ENCODE measurements around the gene PLPP1. TPM values are rescaled to one million over a fixed set of nuclear protein-coding genes. Genes with fewer than 3 reads are reported as not detected.

The PLPP1 gene
- total and polyA plus RNA-seq, 2 of the 13 experiments (the other 11 are each of a cell fraction or from before 2014, with no cell fraction given), result 7.3 to 12.1 TPM

DNA sequence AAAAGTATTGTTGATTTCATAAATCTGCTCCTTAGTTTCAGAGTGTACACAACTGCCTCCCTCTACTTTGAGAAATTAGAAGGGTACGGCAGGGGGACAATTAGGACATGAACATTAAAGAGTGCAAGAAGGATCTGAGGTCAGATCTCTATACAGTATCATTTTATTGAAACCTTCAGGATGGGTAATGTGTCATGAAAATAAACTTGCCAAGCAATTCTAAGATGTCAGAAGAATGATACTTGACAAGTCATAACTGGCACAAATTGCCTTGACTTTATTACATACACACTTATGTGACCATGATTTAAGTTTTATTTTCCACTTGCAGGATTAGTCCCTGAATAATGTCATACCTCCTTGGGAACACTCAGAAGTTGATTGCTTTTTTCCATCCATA lies 92.8 kb downstream of the PLPP1 start:
- BruUV-seq (replicated peaks), result no TSS peak
- 100% methylated on average over 1 of the region's 1 CpG for WGBS (ENCODE audit: low lambda C conversion rate)
- FAIRE-seq, result no peak
- TF ChIP-seq JUND (CRISPR knock-in tag; IDR thresholded peaks at IDR 0.05), result no peak
- no peak for TF ChIP-seq HOXA5 (CRISPR knock-in tag; IDR thresholded peaks at IDR 0.05)
- TF ChIP-seq, protein P1, sequence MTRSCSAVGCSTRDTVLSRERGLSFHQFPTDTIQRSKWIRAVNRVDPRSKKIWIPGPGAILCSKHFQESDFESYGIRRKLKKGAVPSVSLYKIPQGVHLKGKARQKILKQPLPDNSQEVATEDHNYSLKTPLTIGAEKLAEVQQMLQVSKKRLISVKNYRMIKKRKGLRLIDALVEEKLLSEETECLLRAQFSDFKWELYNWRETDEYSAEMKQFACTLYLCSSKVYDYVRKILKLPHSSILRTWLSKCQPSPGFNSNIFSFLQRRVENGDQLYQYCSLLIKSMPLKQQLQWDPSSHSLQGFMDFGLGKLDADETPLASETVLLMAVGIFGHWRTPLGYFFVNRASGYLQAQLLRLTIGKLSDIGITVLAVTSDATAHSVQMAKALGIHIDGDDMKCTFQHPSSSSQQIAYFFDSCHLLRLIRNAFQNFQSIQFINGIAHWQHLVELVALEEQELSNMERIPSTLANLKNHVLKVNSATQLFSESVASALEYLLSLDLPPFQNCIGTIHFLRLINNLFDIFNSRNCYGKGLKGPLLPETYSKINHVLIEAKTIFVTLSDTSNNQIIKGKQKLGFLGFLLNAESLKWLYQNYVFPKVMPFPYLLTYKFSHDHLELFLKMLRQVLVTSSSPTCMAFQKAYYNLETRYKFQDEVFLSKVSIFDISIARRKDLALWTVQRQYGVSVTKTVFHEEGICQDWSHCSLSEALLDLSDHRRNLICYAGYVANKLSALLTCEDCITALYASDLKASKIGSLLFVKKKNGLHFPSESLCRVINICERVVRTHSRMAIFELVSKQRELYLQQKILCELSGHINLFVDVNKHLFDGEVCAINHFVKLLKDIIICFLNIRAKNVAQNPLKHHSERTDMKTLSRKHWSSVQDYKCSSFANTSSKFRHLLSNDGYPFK (CRISPR knock-in tag; IDR thresholded peaks at IDR 0.05; ENCODE audit: borderline replicate concordance), result no peak
- TF ChIP-seq, protein P2, sequence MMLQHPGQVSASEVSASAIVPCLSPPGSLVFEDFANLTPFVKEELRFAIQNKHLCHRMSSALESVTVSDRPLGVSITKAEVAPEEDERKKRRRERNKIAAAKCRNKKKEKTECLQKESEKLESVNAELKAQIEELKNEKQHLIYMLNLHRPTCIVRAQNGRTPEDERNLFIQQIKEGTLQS (CRISPR knock-in tag; IDR thresholded peaks at IDR 0.05), result no peak
- TF ChIP-seq NFE2L2 (IDR thresholded peaks at IDR 0.05; ENCODE audit: low read length), result no peak
- TF ChIP-seq XRCC5 (optimal IDR thresholded peaks at IDR 0.05; ENCODE audit: low read length), result no peak
- TF ChIP-seq ZNF3 (CRISPR knock-in tag; IDR thresholded peaks at IDR 0.05), result no peak
- TF ChIP-seq DMAP1 (CRISPR knock-in tag; IDR thresholded peaks at IDR 0.05), result no peak
- no peak for TF ChIP-seq FIP1L1 (IDR thresholded peaks at IDR 0.05; ENCODE audit: borderline replicate concordance, insufficient read depth, low read depth, low read length)
- no peak for TF ChIP-seq REL (CRISPR knock-in tag; conservative IDR thresholded peaks at IDR 0.05)
- TF ChIP-seq, protein P3, sequence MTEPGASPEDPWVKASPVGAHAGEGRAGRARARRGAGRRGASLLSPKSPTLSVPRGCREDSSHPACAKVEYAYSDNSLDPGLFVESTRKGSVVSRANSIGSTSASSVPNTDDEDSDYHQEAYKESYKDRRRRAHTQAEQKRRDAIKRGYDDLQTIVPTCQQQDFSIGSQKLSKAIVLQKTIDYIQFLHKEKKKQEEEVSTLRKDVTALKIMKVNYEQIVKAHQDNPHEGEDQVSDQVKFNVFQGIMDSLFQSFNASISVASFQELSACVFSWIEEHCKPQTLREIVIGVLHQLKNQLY (CRISPR knock-in tag; IDR thresholded peaks at IDR 0.05), result no peak
- no peak for DNase-seq (ENCODE audit: low spot score)
- Histone ChIP-seq H3K4me3 (replicated peaks in 1 of 3; ENCODE audit: insufficient read depth in 1 of 3, low read depth in 2 of 3, low read length in 3 of 3) (no peak overlapping the region), H2AFZ (ENCODE audit: low read length) (no peak overlapping the region), H3K9ac (ENCODE audit: insufficient read depth, low read depth, low read length) (no peak overlapping the region), H3K36me3 (replicated peaks in 1 of 2; ENCODE audit: control insufficient read depth in 1 of 2, insufficient read depth in 2 of 2, low read length in 2 of 2) (no peaks in the 10 kb centered on the region; a peak in 1 of 5 replicates), H3K4me1 (ENCODE audit: insufficient read depth, low read length) (0 out of 2 replicates have a peak, but pooled peaks cover 7% of the 10 kb centered on the region), H4K20me1 (ENCODE audit: insufficient read depth, low read length) (no peaks in the 10 kb centered on the region), H3K4me2 (ENCODE audit: low read depth, low read length) (no peak overlapping the region), H3K27me3 (ENCODE audit: control insufficient read depth in 1 of 2, insufficient read depth in 2 of 2, low read length in 2 of 2) (no peaks in the 10 kb centered on the region), H3K27ac (ENCODE audit: extremely low read length, insufficient read depth, low read length) (no peak overlapping the region), H3K79me2 (ENCODE audit: insufficient read depth, low read length) (no peaks in the 10 kb centered on the region), H3K9me3 (ENCODE audit: low read length) (no peaks in the 10 kb centered on the region)
- ChIA-PET CTCF (ENCODE audit: low intra/inter-chr PET ratio, low total read pairs) (no interaction called here), POLR2A (no interaction called here)
- no peak for ATAC-seq
- in situ Hi-C loops (cut with HindIII; ENCODE audit: extremely low pct_ligation_motif_present, low pct_unique_long_range_greater_than_20kb), result no loop called here
- intact Hi-C loops (cut with micrococcal nuclease; ENCODE audit: unreplicated experiment), result no loop called here

All from HepG2 (cell line).